Testis (tissue), 3 donors: ENCODE results near the gene IER5L. TPM values are rescaled to one million over a fixed set of nuclear protein-coding genes. Genes with fewer than 3 reads are reported as not detected.

Experiments
- DNase-seq: peaks from one replicate; pipeline ENCODE4 v3.0.0-alpha.2; 2019
- H3K27ac ChIP-seq, 2 donors: fragments of 200-600 bp; sonication (generic); one replicate each; pipeline ENCODE4 v1.5.1; 2019
- H3K27me3 ChIP-seq: fragments of 200-600 bp; sonication (generic); one replicate; pipeline ENCODE4 v1.5.1; 2019
- H3K36me3 ChIP-seq: fragments of 200-600 bp; sonication (generic); one replicate; pipeline ENCODE4 v1.5.1; 2017; ENCODE audit warnings: low read depth; ENCODE audit errors: missing control alignments
- H3K4me1 ChIP-seq: fragments of 200-600 bp; sonication (generic); one replicate; pipeline ENCODE4 v1.5.1; 2019
- H3K4me3 ChIP-seq, 2 donors: fragments of 200-600 bp; sonication (generic); one replicate each; pipeline ENCODE4 v1.5.1; 2017 to 2019
- H3K9me3 ChIP-seq: fragments of 200-600 bp; sonication (generic); one replicate; pipeline ENCODE4 v1.5.1; 2017
- CTCF ChIP-seq, 3 experiments: fragments of 450-650 bp in 2 of 3; fragments of 200-600 bp in 1 of 3; sonication (generic) in 1 of 3; IDR thresholded peaks; one replicate each; pipeline ENCODE4 v1.5.1; 2016 to 2019; ENCODE audit warnings: antibody characterized with exemption in 3 of 3, mild to moderate bottlenecking in 2 of 3, moderate library complexity in 1 of 3
- POLR2A ChIP-seq: fragments of 450-650 bp; IDR thresholded peaks from one replicate; pipeline ENCODE4 v1.6.1; 2017; ENCODE audit warnings: antibody characterized with exemption, mild to moderate bottlenecking, moderate library complexity
- WGBS, 2 donors: methylation state at CpG; one replicate each; pipeline ENCODE4 v1.1.5; 2018; 5-methylcytosine and 5-hydroxymethylcytosine counted together
- intact Hi-C: fragments of 100-400 bp; cut with DNase I; formaldehyde crosslinking; loops from one replicate; pipeline ENCODE4 v1.15.1; 2023; ENCODE audit warnings: low total_unique reads
- polyA plus RNA-seq: library from polyadenylated mRNA; stranded (reverse); fragments of 350-450 nt; fragmentation: Illumina TruSeq; extraction: RNeasy Lipid Tissue Mini Kit (QIAGEN cat#74804); gene quantifications from one replicate; pipeline ENCODE4 v1.2.3, GENCODE V29; 2014; ENCODE audit warnings: low read depth, low replicate concordance; ENCODE audit not compliant: insufficient read depth
- total RNA-seq, 2 donors: library from RNA; depleted of rRNA; stranded (reverse); fragments of >200 nt; gene quantifications; one replicate each; pipeline ENCODE4 v1.2.3, GENCODE V29; 2016

Gene IER5L
- total and polyA plus RNA-seq, 3 donors from 2014 or later = 4.8 to 25.4 (median 12.6) TPM

- no peak for DNase-seq
- Histone ChIP-seq H3K27ac (peak overlapping the region; percentile 73 to 99), H3K36me3 (no peaks in the 10 kb centered on the region), H3K4me3 (peak overlapping the region; percentile 81 to 93), H3K27me3 (no peaks in the 10 kb centered on the region), H3K4me1 (peaks cover 24% of the 10 kb centered on the region), H3K9me3 (no peaks in the 10 kb centered on the region)
- TF ChIP-seq POLR2A (no peak), CTCF (IDR thresholded peaks at IDR 0.05) (no peak)
- intact Hi-C loops = loop anchor here (10.0 kb wide), 3 partner anchors 77 to 427 kb away; no protein-coding TSS in a partner anchor
- WGBS, 2 donors = 0% methylated on average over 36 of the region's 56 CpGs; no CpG with 5 or more reads in 1 of the 2 donors
Observed at GRCh38 chr9:129177443-129177790, 644 bp downstream of the IER5L start.

GRCh38 chr9:129176701-129177442 lies 1.2 kb downstream of the IER5L start:
- Histone ChIP-seq H3K27me3 (no peaks in the 10 kb centered on the region), H3K27ac (peak overlapping the region; percentile 91 to 99), H3K9me3 (no peaks in the 10 kb centered on the region), H3K4me1 (peaks cover 29% of the 10 kb centered on the region), H3K4me3 (peak overlapping the region; percentile 71 to 81), H3K36me3 (no peaks in the 10 kb centered on the region)
- 0 to 1% methylated on average over 28 to 53 of the region's 80 CpGs for WGBS, 2 donors
- no peak for TF ChIP-seq CTCF (IDR thresholded peaks at IDR 0.05)
- no peak for TF ChIP-seq POLR2A
- intact Hi-C loops = loop anchor here (10.0 kb wide), 3 partner anchors 78 to 428 kb away; no protein-coding TSS in a partner anchor
- DNase-seq = peak; percentile 49

GRCh38 chr9:129175825-129176633 lies 2.0 kb downstream of the IER5L start:
- no peak for TF ChIP-seq POLR2A
- no peak for TF ChIP-seq CTCF (IDR thresholded peaks at IDR 0.05)
- H3K9me3 ChIP-seq = no peaks in the 10 kb centered on the region
- H3K4me3 ChIP-seq = peak overlapping the region; percentile 71 to 81
- 1 to 2% methylated on average over 41 to 47 of the region's 47 CpGs for WGBS, 2 donors
- no peaks in the 10 kb centered on the region for H3K36me3 ChIP-seq
- peak; percentile 84 for DNase-seq
- H3K27me3 ChIP-seq = no peaks in the 10 kb centered on the region
- peak overlapping the region; percentile 91 to 99 for H3K27ac ChIP-seq
- intact Hi-C loops = loop anchor here (10.0 kb wide), 3 partner anchors 79 to 429 kb away; no protein-coding TSS in a partner anchor
- peaks cover 35% of the 10 kb centered on the region for H3K4me1 ChIP-seq

GRCh38 chr9:129175515-129175824 lies 2.6 kb downstream of the IER5L start:
- H3K36me3 ChIP-seq = no peaks in the 10 kb centered on the region
- intact Hi-C loops = loop anchor here (10.0 kb wide), 3 partner anchors 79 to 429 kb away; no protein-coding TSS in a partner anchor
- no peaks in the 10 kb centered on the region for H3K27me3 ChIP-seq
- DNase-seq = no peak
- peak overlapping the region; percentile 71 to 81 for H3K4me3 ChIP-seq
- peak overlapping the region; percentile 91 to 99 for H3K27ac ChIP-seq
- 1% methylated on average over 10 of the region's 10 CpGs for WGBS, 2 donors
- TF ChIP-seq CTCF (IDR thresholded peaks at IDR 0.05) (no peak), POLR2A (no peak)
- H3K9me3 ChIP-seq = no peaks in the 10 kb centered on the region
- peaks cover 35% of the 10 kb centered on the region for H3K4me1 ChIP-seq
